ENCODE results near the gene SLFN11.

DNA sequence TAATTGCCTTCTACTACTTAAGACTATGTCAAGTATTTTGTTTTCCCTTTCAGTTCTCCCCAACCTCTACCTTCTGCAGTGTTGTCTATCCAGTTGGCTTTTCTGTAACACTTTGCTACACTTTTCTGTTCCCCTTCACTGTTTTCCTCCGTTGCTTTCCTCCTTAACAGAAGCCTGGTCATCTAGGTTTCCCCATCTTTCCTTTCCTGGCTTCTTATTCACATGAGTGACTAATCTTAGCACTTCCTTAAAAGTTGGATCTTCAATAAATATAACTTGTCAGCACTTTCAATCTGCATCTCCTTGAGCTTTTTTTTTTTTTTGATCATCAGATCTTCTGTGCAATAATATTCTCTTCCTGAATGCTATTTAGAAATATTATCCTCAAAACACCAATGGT lies 2.8 kb upstream of the SLFN11 start:
- TF ChIP-seq, protein P1, sequence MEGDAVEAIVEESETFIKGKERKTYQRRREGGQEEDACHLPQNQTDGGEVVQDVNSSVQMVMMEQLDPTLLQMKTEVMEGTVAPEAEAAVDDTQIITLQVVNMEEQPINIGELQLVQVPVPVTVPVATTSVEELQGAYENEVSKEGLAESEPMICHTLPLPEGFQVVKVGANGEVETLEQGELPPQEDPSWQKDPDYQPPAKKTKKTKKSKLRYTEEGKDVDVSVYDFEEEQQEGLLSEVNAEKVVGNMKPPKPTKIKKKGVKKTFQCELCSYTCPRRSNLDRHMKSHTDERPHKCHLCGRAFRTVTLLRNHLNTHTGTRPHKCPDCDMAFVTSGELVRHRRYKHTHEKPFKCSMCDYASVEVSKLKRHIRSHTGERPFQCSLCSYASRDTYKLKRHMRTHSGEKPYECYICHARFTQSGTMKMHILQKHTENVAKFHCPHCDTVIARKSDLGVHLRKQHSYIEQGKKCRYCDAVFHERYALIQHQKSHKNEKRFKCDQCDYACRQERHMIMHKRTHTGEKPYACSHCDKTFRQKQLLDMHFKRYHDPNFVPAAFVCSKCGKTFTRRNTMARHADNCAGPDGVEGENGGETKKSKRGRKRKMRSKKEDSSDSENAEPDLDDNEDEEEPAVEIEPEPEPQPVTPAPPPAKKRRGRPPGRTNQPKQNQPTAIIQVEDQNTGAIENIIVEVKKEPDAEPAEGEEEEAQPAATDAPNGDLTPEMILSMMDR (IDR thresholded peaks at IDR 0.05): no peak
- TF ChIP-seq POLR2A (IDR thresholded peaks at IDR 0.05): no peak

Measured in Peyer's patch (tissue), 4 donors.